Measurements from ENCODE around the gene SLIT3.

- TF ChIP-seq EZH2phosphoT487 (IDR thresholded peaks at IDR 0.05; ENCODE audit: unreplicated experiment) = no peak
- TF ChIP-seq CTCF (conservative IDR thresholded peaks at IDR 0.05; ENCODE audit: low read depth in 2 of 2) = no peak
- no peak for TF ChIP-seq POLR2AphosphoS5 (IDR thresholded peaks at IDR 0.05; ENCODE audit: low read depth)
- TF ChIP-seq, protein P1, sequence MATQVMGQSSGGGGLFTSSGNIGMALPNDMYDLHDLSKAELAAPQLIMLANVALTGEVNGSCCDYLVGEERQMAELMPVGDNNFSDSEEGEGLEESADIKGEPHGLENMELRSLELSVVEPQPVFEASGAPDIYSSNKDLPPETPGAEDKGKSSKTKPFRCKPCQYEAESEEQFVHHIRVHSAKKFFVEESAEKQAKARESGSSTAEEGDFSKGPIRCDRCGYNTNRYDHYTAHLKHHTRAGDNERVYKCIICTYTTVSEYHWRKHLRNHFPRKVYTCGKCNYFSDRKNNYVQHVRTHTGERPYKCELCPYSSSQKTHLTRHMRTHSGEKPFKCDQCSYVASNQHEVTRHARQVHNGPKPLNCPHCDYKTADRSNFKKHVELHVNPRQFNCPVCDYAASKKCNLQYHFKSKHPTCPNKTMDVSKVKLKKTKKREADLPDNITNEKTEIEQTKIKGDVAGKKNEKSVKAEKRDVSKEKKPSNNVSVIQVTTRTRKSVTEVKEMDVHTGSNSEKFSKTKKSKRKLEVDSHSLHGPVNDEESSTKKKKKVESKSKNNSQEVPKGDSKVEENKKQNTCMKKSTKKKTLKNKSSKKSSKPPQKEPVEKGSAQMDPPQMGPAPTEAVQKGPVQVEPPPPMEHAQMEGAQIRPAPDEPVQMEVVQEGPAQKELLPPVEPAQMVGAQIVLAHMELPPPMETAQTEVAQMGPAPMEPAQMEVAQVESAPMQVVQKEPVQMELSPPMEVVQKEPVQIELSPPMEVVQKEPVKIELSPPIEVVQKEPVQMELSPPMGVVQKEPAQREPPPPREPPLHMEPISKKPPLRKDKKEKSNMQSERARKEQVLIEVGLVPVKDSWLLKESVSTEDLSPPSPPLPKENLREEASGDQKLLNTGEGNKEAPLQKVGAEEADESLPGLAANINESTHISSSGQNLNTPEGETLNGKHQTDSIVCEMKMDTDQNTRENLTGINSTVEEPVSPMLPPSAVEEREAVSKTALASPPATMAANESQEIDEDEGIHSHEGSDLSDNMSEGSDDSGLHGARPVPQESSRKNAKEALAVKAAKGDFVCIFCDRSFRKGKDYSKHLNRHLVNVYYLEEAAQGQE (IDR thresholded peaks at IDR 0.05; ENCODE audit: unreplicated experiment) = no peak
- TF ChIP-seq EZH2 (IDR thresholded peaks at IDR 0.05; ENCODE audit: low read depth, unreplicated experiment) = no peak
- TF ChIP-seq JUNB (IDR thresholded peaks at IDR 0.05; ENCODE audit: unreplicated experiment) = no peak
- TF ChIP-seq NANOG (IDR thresholded peaks at IDR 0.05; ENCODE audit: borderline replicate concordance) = no peak
- no peak for TF ChIP-seq STAT1 (IDR thresholded peaks at IDR 0.05; ENCODE audit: unreplicated experiment)
- no peak for TF ChIP-seq CREB1 (CRISPR knock-in tag; IDR thresholded peaks at IDR 0.05; ENCODE audit: low read depth)
- TF ChIP-seq, protein P2, sequence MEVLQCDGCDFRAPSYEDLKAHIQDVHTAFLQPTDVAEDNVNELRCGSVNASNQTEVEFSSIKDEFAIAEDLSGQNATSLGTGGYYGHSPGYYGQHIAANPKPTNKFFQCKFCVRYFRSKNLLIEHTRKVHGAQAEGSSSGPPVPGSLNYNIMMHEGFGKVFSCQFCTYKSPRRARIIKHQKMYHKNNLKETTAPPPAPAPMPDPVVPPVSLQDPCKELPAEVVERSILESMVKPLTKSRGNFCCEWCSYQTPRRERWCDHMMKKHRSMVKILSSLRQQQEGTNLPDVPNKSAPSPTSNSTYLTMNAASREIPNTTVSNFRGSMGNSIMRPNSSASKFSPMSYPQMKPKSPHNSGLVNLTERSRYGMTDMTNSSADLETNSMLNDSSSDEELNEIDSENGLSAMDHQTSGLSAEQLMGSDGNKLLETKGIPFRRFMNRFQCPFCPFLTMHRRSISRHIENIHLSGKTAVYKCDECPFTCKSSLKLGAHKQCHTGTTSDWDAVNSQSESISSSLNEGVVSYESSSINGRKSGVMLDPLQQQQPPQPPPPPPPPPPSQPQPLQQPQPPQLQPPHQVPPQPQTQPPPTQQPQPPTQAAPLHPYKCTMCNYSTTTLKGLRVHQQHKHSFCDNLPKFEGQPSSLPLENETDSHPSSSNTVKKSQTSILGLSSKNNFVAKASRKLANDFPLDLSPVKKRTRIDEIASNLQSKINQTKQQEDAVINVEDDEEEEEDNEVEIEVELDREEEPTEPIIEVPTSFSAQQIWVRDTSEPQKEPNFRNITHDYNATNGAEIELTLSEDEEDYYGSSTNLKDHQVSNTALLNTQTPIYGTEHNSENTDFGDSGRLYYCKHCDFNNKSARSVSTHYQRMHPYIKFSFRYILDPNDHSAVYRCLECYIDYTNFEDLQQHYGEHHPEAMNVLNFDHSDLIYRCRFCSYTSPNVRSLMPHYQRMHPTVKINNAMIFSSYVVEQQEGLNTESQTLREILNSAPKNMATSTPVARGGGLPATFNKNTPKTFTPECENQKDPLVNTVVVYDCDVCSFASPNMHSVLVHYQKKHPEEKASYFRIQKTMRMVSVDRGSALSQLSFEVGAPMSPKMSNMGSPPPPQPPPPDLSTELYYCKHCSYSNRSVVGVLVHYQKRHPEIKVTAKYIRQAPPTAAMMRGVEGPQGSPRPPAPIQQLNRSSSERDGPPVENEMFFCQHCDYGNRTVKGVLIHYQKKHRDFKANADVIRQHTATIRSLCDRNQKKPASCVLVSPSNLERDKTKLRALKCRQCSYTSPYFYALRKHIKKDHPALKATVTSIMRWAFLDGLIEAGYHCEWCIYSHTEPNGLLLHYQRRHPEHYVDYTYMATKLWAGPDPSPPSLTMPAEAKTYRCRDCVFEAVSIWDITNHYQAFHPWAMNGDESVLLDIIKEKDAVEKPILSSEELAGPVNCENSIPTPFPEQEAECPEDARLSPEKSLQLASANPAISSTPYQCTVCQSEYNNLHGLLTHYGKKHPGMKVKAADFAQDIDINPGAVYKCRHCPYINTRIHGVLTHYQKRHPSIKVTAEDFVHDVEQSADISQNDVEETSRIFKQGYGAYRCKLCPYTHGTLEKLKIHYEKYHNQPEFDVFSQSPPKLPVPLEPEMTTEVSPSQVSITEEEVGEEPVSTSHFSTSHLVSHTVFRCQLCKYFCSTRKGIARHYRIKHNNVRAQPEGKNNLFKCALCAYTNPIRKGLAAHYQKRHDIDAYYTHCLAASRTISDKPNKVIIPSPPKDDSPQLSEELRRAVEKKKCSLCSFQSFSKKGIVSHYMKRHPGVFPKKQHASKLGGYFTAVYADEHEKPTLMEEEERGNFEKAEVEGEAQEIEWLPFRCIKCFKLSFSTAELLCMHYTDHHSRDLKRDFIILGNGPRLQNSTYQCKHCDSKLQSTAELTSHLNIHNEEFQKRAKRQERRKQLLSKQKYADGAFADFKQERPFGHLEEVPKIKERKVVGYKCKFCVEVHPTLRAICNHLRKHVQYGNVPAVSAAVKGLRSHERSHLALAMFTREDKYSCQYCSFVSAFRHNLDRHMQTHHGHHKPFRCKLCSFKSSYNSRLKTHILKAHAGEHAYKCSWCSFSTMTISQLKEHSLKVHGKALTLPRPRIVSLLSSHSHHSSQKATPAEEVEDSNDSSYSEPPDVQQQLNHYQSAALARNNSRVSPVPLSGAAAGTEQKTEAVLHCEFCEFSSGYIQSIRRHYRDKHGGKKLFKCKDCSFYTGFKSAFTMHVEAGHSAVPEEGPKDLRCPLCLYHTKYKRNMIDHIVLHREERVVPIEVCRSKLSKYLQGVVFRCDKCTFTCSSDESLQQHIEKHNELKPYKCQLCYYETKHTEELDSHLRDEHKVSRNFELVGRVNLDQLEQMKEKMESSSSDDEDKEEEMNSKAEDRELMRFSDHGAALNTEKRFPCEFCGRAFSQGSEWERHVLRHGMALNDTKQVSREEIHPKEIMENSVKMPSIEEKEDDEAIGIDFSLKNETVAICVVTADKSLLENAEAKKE (CRISPR knock-in tag; IDR thresholded peaks at IDR 0.05) = no peak
These were observed 226.1 kb downstream of the SLIT3 start for GRCh38 chr5:169074839-169075238.

Measured in GM23338 (cell line).